ENCODE data around the gene PRSS21. TPM values are rescaled to one million over a fixed set of nuclear protein-coding genes. Genes with fewer than 3 reads are reported as not detected.

PRSS21 gene
- total RNA-seq, 2 experiments from 2014 or later: 11.3 to 12.5 TPM

GRCh38 chr16:2821487-2822157 is 4.6 kb downstream of the PRSS21 start:
- no peak overlapping the region for H3K27ac Mint-ChIP-seq
- no peak overlapping the region for H3K4me3 Mint-ChIP-seq
- DNase-seq: no peak
- POLR2A ChIA-PET: interaction anchor here (0.5 kb wide), 1 partner anchor 81 kb away, joined by 3 read pairs; no protein-coding TSS in a partner anchor
- intact Hi-C loops (cut with micrococcal nuclease): no loop called here
- no peaks in the 10 kb centered on the region for H3K9me3 Mint-ChIP-seq
- no peaks in the 10 kb centered on the region for H3K4me1 Mint-ChIP-seq (ENCODE audit: low read depth)
- no peak for ATAC-seq
- TF ChIP-seq CTCF (IDR thresholded peaks at IDR 0.05): no peak
- no peaks in the 10 kb centered on the region for H3K36me3 Mint-ChIP-seq (ENCODE audit: low read depth)
- no peaks in the 10 kb centered on the region for H3K27me3 Mint-ChIP-seq
- CTCF ChIA-PET: interaction anchor here (1.2 kb wide), 1 partner anchor 36 kb away, joined by 4 read pairs; no protein-coding TSS in a partner anchor

GRCh38 chr16:2822158-2822495 is 5.1 kb downstream of the PRSS21 start:
- no peak overlapping the region for H3K27ac Mint-ChIP-seq
- TF ChIP-seq CTCF (IDR thresholded peaks at IDR 0.05): no peak
- POLR2A ChIA-PET: no interaction called here
- CTCF ChIA-PET: interaction anchor here (1.9 kb wide), 1 partner anchor 17 kb away, joined by 6 read pairs; no protein-coding TSS in a partner anchor
- no peaks in the 10 kb centered on the region for H3K27me3 Mint-ChIP-seq
- ATAC-seq (no peak), DNase-seq (no peak)
- no peaks in the 10 kb centered on the region for H3K4me1 Mint-ChIP-seq (ENCODE audit: low read depth)
- H3K4me3 Mint-ChIP-seq: no peak overlapping the region
- H3K36me3 Mint-ChIP-seq (ENCODE audit: low read depth): no peaks in the 10 kb centered on the region
- no peaks in the 10 kb centered on the region for H3K9me3 Mint-ChIP-seq
- intact Hi-C loops (cut with micrococcal nuclease): no loop called here

- intact Hi-C loops (cut with micrococcal nuclease): no loop called here
- H3K36me3 Mint-ChIP-seq (ENCODE audit: low read depth): no peaks in the 10 kb centered on the region
- DNase-seq: no peak
- no peaks in the 10 kb centered on the region for H3K4me1 Mint-ChIP-seq (ENCODE audit: low read depth)
- H3K27ac Mint-ChIP-seq: no peak overlapping the region
- ChIA-PET CTCF (interaction anchor here (1.9 kb wide), 1 partner anchor 16 kb away, joined by 6 read pairs; no protein-coding TSS in a partner anchor), POLR2A (no interaction called here)
- no peak overlapping the region for H3K4me3 Mint-ChIP-seq
- no peak for TF ChIP-seq CTCF (IDR thresholded peaks at IDR 0.05)
- H3K27me3 Mint-ChIP-seq: no peaks in the 10 kb centered on the region
- no peak for ATAC-seq
- H3K9me3 Mint-ChIP-seq: no peaks in the 10 kb centered on the region
Observed at GRCh38 chr16:2822496-2822895, 5.5 kb downstream of the PRSS21 start.

GRCh38 chr16:2824626-2825025 is 7.6 kb downstream of the PRSS21 start:
- ChIA-PET CTCF (no interaction called here), POLR2A (no interaction called here)
- intact Hi-C loops (cut with micrococcal nuclease): no loop called here
- no peak for ATAC-seq
- no peak for DNase-seq
- H3K4me3 Mint-ChIP-seq: no peak overlapping the region
- no peaks in the 10 kb centered on the region for H3K27me3 Mint-ChIP-seq
- no peaks in the 10 kb centered on the region for H3K9me3 Mint-ChIP-seq
- TF ChIP-seq CTCF (IDR thresholded peaks at IDR 0.05): no peak
- no peaks in the 10 kb centered on the region for H3K4me1 Mint-ChIP-seq (ENCODE audit: low read depth)
- H3K27ac Mint-ChIP-seq: no peak overlapping the region
- no peaks in the 10 kb centered on the region for H3K36me3 Mint-ChIP-seq (ENCODE audit: low read depth)

- intact Hi-C loops (cut with micrococcal nuclease): no loop called here
- no peak overlapping the region for H3K4me3 Mint-ChIP-seq
- CTCF ChIA-PET: no interaction called here
- TF ChIP-seq CTCF (IDR thresholded peaks at IDR 0.05): no peak
- no peaks in the 10 kb centered on the region for H3K27me3 Mint-ChIP-seq
- DNase-seq (no peak), ATAC-seq (no peak)
- no peaks in the 10 kb centered on the region for H3K36me3 Mint-ChIP-seq (ENCODE audit: low read depth)
- no peaks in the 10 kb centered on the region for H3K4me1 Mint-ChIP-seq (ENCODE audit: low read depth)
- no peak overlapping the region for H3K27ac Mint-ChIP-seq
- H3K9me3 Mint-ChIP-seq: no peaks in the 10 kb centered on the region
- POLR2A ChIA-PET: no interaction called here
Observed at GRCh38 chr16:2825049-2825742, 8.2 kb downstream of the PRSS21 start.

Data from activated CD8-positive, alpha-beta T cell treated with anti-CD3 and anti-CD28 coated beads for 36 hours (primary cell).